GM21515 (cell line): ENCODE measurements around the gene VRK2.
"Not testable (repeated sequence)": the region's sequence is repeated elsewhere in the genome, so short reads cannot be mapped to it uniquely, and the experiment has no call there.

ENCODE experiments used
- ATAC-seq: cut with Tn5 transposase; IDR thresholded peaks from one replicate; pipeline ENCODE4 v1.9.1; 2021; ENCODE audit not compliant: unreplicated experiment

The VRK2 gene

DNA sequence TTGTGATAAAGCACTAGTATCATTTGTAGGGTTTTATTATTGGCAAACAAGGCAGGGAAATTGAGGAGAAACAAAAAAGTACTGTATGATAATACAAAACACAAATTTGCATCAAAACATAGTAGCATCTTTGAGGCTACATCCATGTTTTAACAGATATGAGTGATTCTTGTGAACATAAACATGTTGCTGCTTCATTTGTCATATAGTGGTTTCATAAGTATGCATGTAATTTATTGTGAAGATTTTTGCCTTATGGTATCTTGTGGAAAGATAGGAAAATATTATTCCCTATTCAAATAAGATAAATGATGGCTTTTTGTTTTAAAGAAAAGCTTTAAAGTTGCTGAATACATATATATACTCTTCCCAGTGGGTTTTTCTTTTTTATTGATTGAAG, 60.3 kb downstream of the VRK2 start:
- ATAC-seq = no peak

DNA sequence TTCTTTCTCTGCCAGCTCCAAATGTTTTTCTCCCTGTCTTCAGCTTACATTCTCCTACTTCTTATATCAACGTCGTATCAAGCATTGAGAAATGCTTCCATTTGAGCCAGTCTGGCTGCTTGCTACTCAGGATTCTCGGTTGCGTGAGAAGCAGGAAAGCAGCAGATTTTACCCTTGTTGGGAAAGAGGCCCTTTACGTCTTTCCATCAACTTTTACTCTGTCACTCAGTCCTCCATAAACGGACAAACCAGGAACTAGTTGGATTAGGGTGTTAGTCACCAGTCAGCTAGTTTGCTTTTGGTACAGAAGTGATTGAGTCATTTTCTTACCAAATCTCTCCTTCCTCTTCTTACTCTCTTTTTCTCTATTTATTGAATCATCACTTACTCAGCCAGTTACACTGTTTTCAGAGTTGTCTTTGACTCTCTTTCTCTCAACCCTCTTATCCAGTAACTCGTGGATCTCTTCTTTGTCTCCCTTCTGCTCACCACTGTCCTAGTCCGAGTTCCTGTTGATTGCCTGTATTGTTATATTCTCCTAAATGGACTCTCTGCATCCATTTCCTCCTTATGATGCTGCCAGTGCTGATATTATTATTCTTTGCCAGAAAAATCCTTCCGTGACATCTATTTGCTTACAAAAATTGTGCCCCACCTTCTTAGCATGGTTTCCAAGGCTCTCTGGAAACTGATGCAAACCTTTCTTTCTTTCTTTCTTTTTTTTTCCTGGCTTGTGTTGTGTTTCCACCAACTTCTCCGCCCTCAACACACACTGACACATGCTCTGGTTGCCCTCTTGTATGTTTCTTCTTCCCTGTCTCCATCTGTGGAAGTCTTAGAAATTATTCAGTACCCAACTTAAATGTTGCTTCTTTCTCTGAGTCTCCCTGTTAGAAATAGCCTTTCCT, 61.5 kb downstream of the VRK2 start:
- ATAC-seq = no peak

DNA sequence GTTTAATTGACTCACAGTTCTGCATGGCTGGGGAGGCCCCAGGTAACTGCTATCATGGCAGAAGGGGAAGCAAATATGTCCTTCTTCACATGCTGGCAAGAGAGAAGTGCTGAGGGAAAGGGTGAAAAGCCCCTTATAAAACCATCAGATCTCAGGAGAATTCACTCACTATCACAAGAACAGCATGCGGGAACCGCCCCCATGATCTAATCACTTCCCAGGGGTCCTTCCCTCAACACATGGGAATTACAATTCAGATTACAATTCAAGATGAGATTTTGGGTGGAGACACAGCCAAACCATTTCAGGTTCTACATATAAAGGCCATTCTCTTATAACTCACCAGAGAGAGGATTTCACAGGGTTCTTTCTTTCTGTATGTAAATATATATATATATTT, 62.9 kb downstream of the VRK2 start:
- no peak for ATAC-seq

DNA sequence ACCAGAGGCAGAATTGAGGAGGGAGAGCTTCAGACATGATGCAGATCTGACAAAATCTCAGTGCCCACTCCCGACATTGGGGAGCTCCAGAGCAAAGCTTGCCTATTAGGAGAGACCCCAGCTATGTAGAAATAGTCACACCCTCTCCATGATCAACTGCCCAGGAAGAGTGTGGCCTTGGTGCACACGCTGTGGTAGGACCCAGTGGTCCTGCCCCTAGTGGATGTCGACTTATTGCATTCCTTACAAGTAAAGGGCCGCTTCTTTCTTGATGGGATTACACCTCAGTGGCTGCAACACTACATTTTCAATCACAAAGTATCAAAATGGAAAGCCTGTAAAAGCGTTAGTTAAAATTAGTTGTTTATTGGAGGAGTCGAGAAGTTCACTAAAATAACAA, 64.2 kb downstream of the VRK2 start:
- ATAC-seq = no peak

DNA sequence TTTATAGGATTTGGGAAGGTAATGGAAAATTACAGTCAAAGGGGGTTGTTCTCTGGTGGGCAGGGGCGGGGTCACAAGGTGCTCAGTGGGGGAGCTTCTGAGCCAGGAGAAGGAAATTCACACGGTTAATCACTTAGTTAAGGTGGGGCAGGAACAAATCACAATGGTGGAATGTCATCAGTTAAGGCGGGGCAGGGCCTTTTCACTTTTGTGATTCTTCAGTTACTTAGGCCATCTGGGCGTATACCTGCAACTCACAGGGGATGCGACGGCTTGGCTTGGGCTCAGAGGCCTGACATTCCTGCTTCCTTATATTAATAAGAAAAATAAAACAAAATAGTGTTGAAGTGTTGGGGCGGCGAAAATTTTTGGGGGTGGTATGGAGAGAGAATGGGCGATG, 67.0 kb downstream of the VRK2 start:
- not testable (repeated sequence) for ATAC-seq

DNA sequence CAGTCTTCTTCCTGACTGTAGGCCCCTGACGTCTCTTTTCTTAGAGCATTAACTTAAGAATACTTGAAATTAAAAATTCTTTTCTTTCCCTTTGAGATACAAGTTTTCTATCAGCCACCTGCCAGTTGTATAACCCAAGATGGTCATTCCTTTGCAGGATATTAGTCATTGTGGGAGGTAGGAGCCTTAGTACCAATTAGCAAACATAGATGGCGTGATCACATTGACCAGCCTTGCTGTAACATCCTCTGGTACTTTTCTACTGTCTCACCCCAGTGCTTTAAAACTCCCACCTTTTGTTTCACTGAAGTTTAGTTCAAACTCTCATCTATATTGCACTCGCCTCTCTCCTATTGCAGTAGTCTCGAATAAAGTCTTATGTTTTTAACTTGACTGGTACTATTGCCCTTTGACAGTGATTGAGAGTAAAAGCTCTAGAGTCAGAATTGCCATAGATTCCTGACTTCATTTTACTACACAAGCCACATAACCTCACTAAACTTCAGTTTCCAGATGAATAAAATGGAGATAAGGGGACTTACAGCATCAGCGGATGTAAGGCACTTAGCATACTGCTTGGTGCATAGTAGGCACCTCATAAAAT, 74.1 kb downstream of the VRK2 start:
- ATAC-seq = no peak

DNA sequence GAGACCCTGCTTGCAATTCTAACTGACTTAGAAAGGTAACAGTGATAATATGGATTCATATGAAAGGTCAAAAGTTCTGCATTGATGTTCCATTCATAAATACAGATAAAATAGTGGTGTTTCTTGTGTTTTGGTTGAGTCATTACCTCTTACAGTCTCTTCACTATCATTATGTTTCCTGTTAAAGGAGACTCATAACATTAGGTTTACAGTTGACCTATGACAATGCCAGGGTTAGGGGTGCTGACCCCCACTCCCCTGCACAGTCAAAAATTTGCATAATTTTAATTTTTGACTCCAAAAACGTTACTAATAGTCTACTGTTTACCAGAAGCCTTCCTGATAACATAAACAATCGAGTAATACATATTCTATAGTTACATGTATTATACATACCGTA, 75.4 kb downstream of the VRK2 start:
- no peak for ATAC-seq

DNA sequence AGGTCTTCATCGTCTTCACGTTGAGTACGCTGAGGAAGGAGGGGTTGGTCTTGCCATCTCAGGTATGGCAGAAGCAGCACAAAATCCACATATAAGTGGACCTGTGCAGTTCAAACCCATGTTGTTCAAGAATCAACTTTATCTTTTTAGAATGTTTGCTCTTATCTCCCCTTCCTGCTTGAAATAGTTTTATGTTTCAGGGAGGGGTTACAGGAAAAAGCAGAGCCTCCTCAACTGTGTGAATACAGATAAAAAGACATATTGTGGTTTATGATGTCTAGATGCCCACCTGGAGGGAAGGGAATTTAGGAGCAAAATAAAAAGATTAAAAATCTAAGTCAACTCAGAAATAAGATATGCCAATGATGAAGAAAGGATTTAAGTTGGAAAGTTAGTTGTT, 75.9 kb downstream of the VRK2 start:
- ATAC-seq = no peak

DNA sequence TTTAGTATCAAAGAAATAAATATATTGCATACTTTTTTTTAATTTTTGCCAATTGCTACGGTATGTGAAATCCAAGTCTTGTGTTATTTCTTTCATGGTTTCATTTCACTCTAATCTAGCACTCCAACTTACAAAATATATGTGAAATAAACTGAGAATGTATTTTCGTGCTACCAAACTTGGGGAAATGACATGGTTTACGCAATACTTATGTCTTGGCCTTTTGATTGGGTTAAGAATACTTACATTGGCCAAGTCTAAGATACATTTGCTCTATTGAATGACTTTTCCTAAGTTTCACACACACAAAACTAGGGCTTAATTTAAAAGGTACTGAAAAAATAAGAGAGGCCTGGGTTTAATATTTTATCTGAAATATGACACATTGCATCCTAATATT, 80.5 kb downstream of the VRK2 start:
- ATAC-seq = no peak

DNA sequence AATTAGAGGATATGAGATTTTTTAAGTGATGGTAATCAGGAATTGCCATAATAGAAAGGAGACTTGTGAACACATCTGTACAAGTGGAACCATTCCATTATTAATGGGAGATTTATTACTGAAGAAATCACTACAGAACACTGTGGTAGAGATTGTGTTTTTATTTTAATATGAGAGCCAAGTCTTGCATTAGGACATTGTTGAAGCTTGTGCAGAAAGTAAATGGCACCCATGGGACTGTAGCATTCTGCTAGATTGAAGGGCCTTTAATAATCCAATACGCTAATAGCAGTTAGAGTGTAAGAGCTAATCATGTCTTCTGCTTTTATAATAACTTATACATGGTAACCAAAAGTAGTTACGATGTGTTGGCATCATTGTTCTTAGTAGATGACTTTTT, 83.6 kb downstream of the VRK2 start:
- no peak for ATAC-seq

DNA sequence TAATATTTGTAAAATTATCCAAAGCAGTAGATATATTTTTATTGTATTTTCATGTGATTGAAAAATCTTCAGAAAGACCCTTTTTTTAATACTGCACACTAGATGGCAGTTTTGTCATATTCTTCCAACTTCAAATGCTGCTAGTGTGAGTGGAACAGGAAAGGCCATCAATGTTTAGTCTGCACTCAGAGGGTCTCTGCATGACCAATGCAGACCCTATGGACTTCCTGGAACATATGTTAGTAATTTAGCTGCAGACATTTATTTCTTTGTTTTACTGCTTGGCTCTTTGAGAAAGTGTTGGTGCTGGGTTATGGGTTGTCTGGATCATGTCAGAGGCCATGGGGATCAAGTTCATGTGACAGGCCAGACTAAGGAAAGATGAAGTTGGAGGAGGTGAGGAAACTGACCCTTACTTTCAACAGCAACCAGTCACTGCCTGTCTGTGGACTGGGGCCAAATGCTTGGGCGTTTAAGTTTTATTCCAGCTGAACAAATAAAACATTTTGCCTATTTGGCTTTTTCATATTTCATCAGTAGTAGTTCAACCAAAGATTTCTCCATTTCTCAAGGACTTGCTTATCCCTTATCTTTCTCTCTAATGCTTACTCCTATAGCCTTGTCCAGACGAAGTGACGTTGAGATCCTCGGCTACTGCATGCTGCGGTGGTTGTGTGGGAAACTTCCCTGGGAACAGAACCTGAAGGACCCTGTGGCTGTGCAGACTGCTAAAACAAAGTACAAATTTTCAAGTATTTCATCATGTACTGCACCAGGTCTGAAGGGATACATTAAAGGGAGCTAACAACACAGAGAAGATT, 84.8 kb downstream of the VRK2 start:
- no peak for ATAC-seq

DNA sequence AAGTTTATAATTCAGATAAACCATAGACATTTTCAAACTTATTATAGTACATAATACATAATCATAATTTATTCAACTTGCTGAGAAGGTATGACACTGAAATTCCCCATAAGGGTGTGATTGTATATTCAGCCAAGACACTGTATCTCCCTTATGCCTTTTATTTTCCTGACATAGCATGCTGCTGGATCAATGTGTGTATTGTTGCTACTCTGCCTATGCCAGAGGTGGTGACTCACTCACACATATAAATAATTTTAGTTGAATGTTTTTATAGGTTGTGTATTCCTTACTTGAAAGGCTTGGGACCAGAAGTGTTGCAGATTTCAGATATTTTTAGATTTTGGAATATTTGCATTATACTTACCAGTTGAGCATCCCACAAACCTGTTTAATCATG, 86.8 kb downstream of the VRK2 start:
- ATAC-seq = no peak

DNA sequence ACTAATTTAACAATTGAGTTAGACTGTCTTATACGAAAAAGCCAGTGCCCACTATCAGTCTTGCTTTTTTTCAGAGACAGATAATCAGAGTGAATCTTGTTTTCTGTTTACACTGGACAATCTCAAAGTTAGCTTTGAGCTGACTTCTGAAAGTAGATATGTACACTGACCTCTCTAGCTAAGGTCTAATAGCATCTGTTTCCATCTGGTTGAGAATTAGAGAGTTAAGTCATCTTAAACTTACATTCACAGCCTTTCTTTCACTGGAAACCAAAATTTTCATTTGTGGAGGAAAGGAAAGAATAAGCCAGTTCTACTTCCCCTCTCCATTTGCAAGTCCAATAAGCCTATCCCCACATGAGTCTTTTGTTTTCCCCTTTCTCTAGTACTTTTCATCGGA, 89.3 kb downstream of the VRK2 start:
- no peak for ATAC-seq

DNA sequence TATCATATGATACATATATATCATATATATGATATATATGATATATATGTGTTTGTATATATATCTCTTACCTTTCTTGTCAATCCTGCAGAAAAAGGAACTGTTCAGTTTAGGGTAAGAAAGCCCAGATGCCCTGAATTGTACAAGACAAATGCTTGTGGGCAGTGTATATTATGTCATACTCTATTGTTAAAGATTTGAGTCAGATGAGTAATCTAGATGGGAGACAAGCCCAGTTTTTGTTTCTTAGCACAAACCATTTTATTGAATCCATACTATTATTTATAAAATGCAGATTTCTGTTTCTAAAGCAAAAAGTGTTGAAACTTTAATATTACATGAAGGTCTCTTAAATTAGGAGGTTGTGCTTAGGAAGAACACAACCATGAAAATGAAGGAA, 90.6 kb downstream of the VRK2 start:
- ATAC-seq = no peak

DNA sequence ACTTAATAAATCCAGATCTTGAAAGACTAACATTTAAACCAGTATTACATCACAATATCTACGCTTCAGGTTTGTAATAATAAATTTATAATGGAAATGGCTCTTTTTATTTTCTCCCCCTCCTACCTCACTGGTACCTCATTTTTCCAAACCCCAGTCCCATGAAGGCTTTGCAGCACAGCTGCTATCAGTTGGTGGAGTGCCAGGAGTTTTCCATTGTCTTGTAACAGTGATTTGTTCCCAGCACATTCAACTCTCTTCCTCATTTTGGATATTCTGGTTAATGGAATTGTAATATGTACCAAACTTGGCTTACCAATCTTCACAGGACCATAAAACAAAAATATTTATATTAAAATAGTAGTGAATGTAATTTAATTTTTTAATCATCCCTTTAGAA, 91.2 kb downstream of the VRK2 start:
- no peak for ATAC-seq

DNA sequence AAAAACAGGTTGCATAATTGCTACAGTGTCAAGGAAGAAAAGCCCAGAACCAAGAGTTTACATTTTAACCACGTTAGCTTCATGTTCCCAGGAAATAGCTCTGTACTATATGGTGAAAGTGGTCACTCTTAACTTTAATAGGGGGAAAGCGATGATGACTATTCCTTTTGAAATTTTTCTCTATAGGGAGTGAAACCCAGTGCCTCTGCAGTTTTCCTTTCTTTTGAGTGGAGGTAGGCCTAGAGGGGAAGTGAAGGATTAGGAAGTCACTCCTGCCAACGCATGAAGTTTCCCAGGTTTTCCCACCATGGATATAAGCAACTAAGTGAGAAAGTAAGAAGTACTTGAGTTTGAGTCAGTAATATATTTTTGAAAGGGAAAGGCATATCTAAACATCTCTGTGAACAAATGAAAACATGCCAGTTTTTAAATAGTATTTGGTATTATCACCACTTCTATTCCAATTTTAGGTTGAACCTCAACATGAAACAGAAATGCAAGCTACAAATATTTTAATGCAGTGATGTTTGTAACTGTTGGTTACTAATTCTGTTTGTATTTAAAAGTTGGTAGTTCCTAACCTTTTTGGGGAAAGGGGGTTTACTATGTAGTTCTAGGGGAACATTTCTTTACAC, 91.9 kb downstream of the VRK2 start:
- ATAC-seq = no peak

DNA sequence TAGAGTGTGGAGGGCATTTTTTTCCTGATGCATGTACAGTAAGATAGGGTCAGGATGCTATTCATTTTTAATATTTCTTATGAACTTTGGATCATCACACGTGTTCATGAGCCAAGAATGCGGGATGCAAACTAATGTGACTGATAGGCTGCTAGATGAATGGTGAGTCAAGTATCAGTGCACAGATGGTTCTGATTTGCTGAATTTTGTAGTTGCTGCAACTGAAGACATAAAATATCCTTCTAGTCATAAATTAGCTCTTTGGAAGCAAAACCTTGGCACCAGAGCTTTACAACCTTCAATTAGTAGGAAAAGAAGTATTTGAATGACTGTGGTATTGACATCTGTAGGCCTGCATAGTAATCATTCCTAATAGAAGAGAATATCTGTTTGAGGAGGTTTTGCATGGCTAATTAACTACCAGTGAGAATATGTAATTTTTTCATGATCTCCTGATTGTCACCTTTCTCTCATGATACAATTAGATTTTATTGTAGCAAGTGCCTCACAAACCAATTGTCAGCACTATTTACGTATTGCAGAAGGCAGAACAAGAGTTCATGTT, 94.0 kb downstream of the VRK2 start:
- no peak for ATAC-seq

DNA sequence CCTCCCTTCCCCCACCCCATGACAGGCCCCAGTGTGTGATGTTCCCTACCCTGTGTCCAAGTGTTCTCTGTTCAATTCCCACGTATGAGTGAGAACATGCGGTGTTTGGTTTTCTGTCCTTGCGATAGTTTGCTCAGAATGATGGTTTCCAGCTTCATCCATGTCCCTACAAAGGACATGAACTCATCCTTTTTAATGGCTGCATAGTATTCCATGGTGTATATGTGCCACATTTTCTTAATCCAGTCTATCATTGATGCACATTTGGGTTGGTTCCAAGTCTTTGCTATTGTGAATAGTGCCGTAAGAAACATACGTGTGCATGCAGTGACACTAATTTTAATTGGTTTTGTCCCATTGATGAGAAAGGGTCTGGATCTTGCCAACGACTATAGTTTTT, 99.2 kb downstream of the VRK2 start:
- not testable (repeated sequence) for ATAC-seq

DNA sequence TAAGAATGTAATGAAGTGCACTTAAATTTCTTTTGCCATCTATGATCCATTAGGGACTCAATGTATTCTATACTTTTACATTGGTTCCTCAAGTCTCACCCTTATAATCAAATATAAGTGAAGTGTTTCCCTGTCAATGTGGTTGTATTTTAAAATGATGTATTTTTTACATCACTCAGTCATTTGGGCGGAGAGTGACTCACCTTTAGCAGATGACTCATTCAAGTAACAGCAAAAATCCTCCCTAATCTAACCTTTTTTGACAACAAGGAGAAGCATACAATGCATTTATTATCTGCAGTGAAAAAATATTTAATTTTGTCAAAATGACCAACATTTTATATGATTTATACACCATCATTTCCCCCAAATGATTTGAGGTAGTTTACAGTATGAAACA, 100.1 kb downstream of the VRK2 start:
- no peak for ATAC-seq

DNA sequence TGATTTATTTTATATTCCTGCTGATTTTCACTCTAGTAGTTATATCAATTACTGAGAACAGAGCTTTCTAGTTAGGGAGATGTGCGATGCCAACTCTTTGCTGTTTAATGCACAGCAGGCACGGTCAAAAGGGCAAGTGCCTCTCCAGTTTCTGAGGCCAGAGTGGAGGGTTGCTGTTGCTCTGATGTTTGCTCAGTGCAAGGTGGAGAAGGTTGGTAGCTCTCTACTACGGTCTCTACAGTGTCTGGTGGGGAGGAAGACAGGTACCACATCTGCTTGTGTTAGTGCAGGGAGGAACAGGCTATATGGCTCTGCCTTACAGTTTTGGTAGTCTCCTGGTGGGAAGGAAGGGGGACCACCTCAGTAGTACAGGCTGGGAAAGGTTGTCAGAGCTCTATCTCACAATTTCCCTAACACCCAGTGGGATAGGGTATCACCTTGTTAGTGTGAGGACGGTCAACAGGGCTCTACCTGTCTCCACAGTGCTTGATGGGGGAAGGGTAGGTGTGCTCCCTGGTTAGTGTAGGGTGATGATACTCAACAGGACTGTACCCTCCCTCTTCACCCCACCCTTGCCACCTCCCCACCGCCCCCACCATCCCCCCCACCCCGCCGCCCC, 108.7 kb downstream of the VRK2 start:
- no peak for ATAC-seq

DNA sequence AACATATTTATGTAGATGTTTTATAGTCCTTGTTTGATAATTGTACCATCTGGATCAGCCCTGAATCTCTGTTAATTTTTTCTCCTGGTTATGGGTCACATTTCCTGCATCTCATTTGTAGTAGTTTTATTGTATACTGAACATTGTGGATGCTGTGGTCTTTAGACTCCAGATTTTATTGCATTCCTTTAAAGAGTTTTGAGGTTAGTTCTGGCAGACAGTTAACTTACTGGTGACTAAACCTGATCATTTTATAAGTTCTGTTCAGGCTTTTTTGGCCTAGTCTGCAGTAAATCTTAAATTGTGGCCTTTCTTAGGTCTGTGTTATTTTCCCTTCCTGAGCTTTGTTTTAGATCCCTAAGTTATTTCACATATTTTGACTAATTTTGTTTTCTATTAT, 110.2 kb downstream of the VRK2 start:
- ATAC-seq = no peak
